ENCODE measurements around the gene ADAMTS7. TPM values are rescaled to one million over a fixed set of nuclear protein-coding genes. Genes with fewer than 3 reads are reported as not detected.

ADAMTS7 gene, protein sequence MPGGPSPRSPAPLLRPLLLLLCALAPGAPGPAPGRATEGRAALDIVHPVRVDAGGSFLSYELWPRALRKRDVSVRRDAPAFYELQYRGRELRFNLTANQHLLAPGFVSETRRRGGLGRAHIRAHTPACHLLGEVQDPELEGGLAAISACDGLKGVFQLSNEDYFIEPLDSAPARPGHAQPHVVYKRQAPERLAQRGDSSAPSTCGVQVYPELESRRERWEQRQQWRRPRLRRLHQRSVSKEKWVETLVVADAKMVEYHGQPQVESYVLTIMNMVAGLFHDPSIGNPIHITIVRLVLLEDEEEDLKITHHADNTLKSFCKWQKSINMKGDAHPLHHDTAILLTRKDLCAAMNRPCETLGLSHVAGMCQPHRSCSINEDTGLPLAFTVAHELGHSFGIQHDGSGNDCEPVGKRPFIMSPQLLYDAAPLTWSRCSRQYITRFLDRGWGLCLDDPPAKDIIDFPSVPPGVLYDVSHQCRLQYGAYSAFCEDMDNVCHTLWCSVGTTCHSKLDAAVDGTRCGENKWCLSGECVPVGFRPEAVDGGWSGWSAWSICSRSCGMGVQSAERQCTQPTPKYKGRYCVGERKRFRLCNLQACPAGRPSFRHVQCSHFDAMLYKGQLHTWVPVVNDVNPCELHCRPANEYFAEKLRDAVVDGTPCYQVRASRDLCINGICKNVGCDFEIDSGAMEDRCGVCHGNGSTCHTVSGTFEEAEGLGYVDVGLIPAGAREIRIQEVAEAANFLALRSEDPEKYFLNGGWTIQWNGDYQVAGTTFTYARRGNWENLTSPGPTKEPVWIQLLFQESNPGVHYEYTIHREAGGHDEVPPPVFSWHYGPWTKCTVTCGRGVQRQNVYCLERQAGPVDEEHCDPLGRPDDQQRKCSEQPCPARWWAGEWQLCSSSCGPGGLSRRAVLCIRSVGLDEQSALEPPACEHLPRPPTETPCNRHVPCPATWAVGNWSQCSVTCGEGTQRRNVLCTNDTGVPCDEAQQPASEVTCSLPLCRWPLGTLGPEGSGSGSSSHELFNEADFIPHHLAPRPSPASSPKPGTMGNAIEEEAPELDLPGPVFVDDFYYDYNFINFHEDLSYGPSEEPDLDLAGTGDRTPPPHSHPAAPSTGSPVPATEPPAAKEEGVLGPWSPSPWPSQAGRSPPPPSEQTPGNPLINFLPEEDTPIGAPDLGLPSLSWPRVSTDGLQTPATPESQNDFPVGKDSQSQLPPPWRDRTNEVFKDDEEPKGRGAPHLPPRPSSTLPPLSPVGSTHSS (N-terminal part only)
- total RNA-seq, result 7.7 and 18.8 TPM in 2 replicates

GRCh38 chr15:78811124-78811824 is at the start of gene ADAMTS7:
Gene ADAMTS7 (minus strand): TSS chr15:78811464. CDS start chr15:78811220, 244 bp downstream.

Small RNAs within 50 kb of the gene (small RNA-seq; reads per million reads assigned to genes)
- gene AC022748.3 (ENCODE audit: low replicate concordance), result not detected

Other genes starting within 250 kb of the ADAMTS7 start
- 0.66 and 2.0 TPM in 2 replicates for gene CHRNA5, start 245.9 kb downstream of the ADAMTS7 start, total RNA-seq
- gene CHRNA3, start 190.5 kb downstream of the ADAMTS7 start, total RNA-seq, result under 0.01 TPM in 1 of 2 replicates, not detected in the other
- gene CHRNB4, start 170.3 kb downstream of the ADAMTS7 start, total RNA-seq, result not detected in 2 replicates
- gene MORF4L1, start 61.4 kb upstream of the ADAMTS7 start, total RNA-seq, result 284 and 405 TPM in 2 replicates
- 2.4 and 4.0 TPM in 2 replicates for gene CTSH, start 133.6 kb upstream of the ADAMTS7 start, total RNA-seq

All from placental pericyte (primary cell).